Measurements from ENCODE around the gene TRDN. TPM values are rescaled to one million over a fixed set of nuclear protein-coding genes. Genes with fewer than 3 reads are reported as not detected.

The TRDN gene
- total and polyA plus RNA-seq, 10 donors = 0.03 to 0.20 (median 0.10) TPM; not detected in 7

DNA sequence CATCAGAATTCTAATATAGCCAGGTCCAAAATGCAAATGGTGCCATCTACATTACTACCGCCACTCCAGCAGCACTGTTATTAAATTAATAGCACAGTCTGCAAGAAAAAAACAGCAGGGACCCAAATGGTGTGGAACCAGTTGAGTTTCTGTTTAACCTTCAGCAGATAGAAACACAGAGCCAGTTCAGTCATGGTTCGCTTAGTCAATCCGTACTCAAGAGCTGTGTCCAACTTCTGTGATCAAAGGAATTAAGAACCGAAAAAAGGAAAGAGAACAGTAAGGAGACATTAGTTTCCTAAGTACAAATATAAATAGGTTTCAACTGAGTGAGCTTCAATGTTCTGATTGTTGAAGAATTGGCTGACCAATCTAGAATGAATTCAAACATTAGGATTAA, 107.7 kb downstream of the TRDN start:
- Histone ChIP-seq H3K36me3 (no peaks in the 10 kb centered on the region), H3K4me1 (no peaks in the 10 kb centered on the region), H3K27me3 (replicated peaks in 1 of 7) (no peaks in the 10 kb centered on the region), H3K9me3 (no peaks in the 10 kb centered on the region), H3K27ac (no peak overlapping the region), H3K4me3 (no peak overlapping the region)
- WGBS, 5 donors = 89 to 94% (median 92%) methylated on average over 4 of the region's 4 CpGs
- intact Hi-C loops (cut with DNase I; ENCODE audit: low total_unique reads) = no loop called here
- no peak for DNase-seq
- TF ChIP-seq POLR2AphosphoS5 (IDR thresholded peaks at IDR 0.05) (no peak), POLR2A (IDR thresholded peaks at IDR 0.05) (no peak)
- TF ChIP-seq, protein P1, sequence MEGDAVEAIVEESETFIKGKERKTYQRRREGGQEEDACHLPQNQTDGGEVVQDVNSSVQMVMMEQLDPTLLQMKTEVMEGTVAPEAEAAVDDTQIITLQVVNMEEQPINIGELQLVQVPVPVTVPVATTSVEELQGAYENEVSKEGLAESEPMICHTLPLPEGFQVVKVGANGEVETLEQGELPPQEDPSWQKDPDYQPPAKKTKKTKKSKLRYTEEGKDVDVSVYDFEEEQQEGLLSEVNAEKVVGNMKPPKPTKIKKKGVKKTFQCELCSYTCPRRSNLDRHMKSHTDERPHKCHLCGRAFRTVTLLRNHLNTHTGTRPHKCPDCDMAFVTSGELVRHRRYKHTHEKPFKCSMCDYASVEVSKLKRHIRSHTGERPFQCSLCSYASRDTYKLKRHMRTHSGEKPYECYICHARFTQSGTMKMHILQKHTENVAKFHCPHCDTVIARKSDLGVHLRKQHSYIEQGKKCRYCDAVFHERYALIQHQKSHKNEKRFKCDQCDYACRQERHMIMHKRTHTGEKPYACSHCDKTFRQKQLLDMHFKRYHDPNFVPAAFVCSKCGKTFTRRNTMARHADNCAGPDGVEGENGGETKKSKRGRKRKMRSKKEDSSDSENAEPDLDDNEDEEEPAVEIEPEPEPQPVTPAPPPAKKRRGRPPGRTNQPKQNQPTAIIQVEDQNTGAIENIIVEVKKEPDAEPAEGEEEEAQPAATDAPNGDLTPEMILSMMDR (IDR thresholded peaks at IDR 0.05 in 8 of 11, conservative IDR thresholded peaks at IDR 0.05 in 3 of 11) = no peak

DNA sequence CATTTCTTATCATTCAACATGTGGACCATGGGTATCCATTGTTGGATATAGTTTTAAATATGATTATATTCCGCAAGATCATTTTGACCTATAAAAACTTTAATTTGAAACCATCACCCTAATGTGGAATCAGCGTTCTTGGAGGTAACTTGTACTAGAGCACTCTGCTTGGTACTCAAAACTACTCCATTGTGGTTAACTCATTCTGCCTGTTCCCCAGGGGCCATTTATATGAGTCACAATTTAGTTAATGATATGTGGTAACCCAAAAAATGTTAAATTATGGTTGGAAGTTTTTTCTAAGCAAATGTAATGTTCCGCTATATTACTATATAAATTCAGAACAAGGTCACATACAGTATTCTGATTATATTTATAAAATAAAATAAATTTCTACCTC, 109.3 kb downstream of the TRDN start:
- Histone ChIP-seq H3K9me3 (no peaks in the 10 kb centered on the region), H3K4me3 (no peak overlapping the region), H3K27me3 (replicated peaks in 1 of 7) (no peaks in the 10 kb centered on the region), H3K4me1 (no peaks in the 10 kb centered on the region), H3K27ac (no peak overlapping the region), H3K36me3 (no peaks in the 10 kb centered on the region)
- intact Hi-C loops (cut with DNase I; ENCODE audit: low total_unique reads) = no loop called here
- TF ChIP-seq POLR2AphosphoS5 (IDR thresholded peaks at IDR 0.05) = no peak
- TF ChIP-seq POLR2A (IDR thresholded peaks at IDR 0.05) = no peak
- TF ChIP-seq, protein P1 (IDR thresholded peaks at IDR 0.05 in 8 of 11, conservative IDR thresholded peaks at IDR 0.05 in 3 of 11) = no peak
- no peak for DNase-seq
- 59 to 83% (median 80%) methylated on average over 3 of the region's 3 CpGs for WGBS, 5 donors

DNA sequence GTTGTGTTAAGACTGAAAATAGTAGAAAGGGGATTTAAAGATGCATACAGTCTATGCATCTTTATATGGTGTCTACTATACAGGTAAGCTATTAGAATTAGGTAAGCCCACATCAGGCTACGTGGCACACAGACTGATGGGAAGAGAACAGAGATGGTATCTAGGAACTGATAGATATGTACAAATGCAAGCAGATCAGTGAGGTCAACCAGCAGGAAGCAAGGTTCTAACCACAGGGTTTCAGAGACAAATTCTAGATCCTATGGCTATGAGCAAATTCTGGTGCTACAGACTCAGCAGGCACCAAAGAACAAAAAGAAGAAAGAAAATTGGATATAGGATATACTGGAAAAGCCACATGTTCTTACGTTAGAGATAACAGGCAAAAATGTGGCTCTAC, 110.6 kb downstream of the TRDN start:
- H3K4me1 ChIP-seq = no peaks in the 10 kb centered on the region
- H3K27ac ChIP-seq = no peak overlapping the region
- 65 to 89% (median 77%) methylated on average over 2 of the region's 2 CpGs for WGBS, 5 donors
- no peaks in the 10 kb centered on the region for H3K9me3 ChIP-seq
- H3K27me3 ChIP-seq (replicated peaks in 1 of 7) = no peaks in the 10 kb centered on the region
- intact Hi-C loops (cut with DNase I; ENCODE audit: low total_unique reads) = no loop called here
- no peak overlapping the region for H3K4me3 ChIP-seq
- TF ChIP-seq POLR2AphosphoS5 (IDR thresholded peaks at IDR 0.05) (no peak), POLR2A (IDR thresholded peaks at IDR 0.05) (no peak)
- TF ChIP-seq, protein P1 (IDR thresholded peaks at IDR 0.05 in 8 of 11, conservative IDR thresholded peaks at IDR 0.05 in 3 of 11) = no peak
- DNase-seq = no peak
- no peaks in the 10 kb centered on the region for H3K36me3 ChIP-seq

DNA sequence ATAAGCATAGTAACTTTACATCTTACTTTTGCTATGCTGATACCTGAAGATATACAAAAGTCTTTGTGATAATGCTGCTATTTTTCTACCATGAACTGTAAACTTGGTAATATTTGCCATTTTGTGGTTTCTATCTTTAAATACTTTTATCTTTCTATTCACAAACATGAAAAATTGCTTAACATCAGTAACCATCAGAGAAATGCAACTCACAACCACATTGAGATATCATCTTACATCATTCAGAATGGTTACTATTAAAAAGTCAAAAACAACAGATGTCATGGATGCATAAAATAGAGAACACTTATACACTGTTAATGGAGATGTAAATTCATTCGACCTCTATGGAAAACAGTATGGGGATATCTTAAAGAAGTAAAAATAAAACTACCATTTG, 112.0 kb downstream of the TRDN start:
- Histone ChIP-seq H3K4me3 (no peak overlapping the region), H3K36me3 (no peaks in the 10 kb centered on the region), H3K9me3 (no peaks in the 10 kb centered on the region), H3K4me1 (no peaks in the 10 kb centered on the region), H3K27ac (no peak overlapping the region), H3K27me3 (replicated peaks in 1 of 7) (no peaks in the 10 kb centered on the region)
- DNase-seq = no peak
- intact Hi-C loops (cut with DNase I; ENCODE audit: low total_unique reads) = no loop called here
- TF ChIP-seq POLR2A (IDR thresholded peaks at IDR 0.05) = no peak
- TF ChIP-seq, protein P1 (IDR thresholded peaks at IDR 0.05 in 8 of 11, conservative IDR thresholded peaks at IDR 0.05 in 3 of 11) = no peak
- TF ChIP-seq POLR2AphosphoS5 (IDR thresholded peaks at IDR 0.05) = no peak
- WGBS, 5 donors = 61 to 82% (median 73%) methylated on average over 1 of the region's 1 CpG
